ENCODE results near the gene RYR3. TPM values are rescaled to one million over a fixed set of nuclear protein-coding genes. Genes with fewer than 3 reads are reported as not detected.

The RYR3 gene
- total RNA-seq, 1 donor from 2014 or later: 0.08 TPM

DNA sequence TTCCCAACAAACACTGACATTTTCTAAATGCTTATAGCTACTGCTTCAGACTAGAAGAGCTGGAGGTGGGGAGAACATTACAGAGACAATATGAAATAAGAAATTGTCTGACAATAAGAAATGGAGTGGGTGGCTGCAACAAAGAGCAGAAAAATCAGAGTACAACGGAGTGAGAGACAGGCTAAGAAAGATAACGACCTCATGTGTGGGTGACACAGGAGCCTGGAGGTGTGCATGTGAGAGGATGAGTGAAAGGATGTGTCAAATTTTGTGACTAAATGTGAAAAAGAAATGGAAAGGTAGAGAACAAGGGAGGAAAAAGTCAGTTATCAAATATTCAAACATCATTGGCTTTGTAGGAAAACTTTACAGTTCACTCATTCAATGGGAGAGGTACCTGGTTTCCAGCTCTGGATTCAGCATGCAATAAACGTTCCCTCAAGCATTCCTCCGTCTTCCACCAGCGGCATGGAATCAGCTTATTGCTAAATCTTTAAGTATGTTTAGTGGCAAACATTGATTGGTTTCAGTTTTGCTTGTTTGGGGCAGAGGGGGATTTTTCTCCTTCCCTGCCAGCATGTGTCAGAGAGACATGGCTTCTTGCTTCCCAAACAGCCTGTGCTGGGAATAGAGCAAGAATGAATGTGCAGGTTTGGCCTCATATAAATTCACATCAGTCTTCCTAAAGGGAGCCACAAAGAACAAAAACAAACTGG lies 553.8 kb downstream of the RYR3 start:
- TF ChIP-seq, protein P1, sequence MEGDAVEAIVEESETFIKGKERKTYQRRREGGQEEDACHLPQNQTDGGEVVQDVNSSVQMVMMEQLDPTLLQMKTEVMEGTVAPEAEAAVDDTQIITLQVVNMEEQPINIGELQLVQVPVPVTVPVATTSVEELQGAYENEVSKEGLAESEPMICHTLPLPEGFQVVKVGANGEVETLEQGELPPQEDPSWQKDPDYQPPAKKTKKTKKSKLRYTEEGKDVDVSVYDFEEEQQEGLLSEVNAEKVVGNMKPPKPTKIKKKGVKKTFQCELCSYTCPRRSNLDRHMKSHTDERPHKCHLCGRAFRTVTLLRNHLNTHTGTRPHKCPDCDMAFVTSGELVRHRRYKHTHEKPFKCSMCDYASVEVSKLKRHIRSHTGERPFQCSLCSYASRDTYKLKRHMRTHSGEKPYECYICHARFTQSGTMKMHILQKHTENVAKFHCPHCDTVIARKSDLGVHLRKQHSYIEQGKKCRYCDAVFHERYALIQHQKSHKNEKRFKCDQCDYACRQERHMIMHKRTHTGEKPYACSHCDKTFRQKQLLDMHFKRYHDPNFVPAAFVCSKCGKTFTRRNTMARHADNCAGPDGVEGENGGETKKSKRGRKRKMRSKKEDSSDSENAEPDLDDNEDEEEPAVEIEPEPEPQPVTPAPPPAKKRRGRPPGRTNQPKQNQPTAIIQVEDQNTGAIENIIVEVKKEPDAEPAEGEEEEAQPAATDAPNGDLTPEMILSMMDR (IDR thresholded peaks at IDR 0.05; ENCODE audit: borderline replicate concordance): no peak
- intact Hi-C loops (cut with micrococcal nuclease): no loop called here
- Histone ChIP-seq H3K9me3 (replicated peaks) (no peaks in the 10 kb centered on the region), H3K36me3 (peaks cover 40% of the 10 kb centered on the region), H3K27ac (replicated peaks) (no peak overlapping the region), H3K4me1 (no peaks in the 10 kb centered on the region), H3K27me3 (ENCODE audit: low read depth) (no peaks in the 10 kb centered on the region), H3K4me3 (no peak overlapping the region)
- no peak for DNase-seq

DNA sequence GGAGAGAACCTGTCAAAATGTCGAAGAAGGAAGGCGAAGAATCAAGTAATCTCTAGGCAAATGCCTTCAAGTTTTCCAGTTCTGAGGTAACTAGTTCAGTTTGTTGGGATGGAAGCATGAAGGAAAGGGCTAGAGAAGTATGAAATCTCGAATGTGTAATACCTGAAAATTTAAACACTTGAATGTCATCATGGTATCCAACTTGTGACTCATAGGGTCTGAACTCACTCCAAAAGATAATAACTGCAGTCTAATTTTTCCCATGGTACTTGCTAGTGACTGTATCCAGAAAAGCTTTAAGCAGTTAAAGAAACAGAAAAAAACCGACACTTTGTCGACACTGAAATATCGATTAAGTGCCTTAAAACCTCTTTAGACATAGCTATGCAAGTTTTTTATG lies 554.6 kb downstream of the RYR3 start:
- H3K9me3 ChIP-seq (replicated peaks): no peaks in the 10 kb centered on the region
- TF ChIP-seq, protein P1 (IDR thresholded peaks at IDR 0.05; ENCODE audit: borderline replicate concordance): no peak
- H3K4me1 ChIP-seq: no peaks in the 10 kb centered on the region
- no peaks in the 10 kb centered on the region for H3K27me3 ChIP-seq (ENCODE audit: low read depth)
- intact Hi-C loops (cut with micrococcal nuclease): no loop called here
- H3K4me3 ChIP-seq: no peak overlapping the region
- peaks cover 35% of the 10 kb centered on the region for H3K36me3 ChIP-seq
- no peak for DNase-seq
- no peak overlapping the region for H3K27ac ChIP-seq (replicated peaks)

DNA sequence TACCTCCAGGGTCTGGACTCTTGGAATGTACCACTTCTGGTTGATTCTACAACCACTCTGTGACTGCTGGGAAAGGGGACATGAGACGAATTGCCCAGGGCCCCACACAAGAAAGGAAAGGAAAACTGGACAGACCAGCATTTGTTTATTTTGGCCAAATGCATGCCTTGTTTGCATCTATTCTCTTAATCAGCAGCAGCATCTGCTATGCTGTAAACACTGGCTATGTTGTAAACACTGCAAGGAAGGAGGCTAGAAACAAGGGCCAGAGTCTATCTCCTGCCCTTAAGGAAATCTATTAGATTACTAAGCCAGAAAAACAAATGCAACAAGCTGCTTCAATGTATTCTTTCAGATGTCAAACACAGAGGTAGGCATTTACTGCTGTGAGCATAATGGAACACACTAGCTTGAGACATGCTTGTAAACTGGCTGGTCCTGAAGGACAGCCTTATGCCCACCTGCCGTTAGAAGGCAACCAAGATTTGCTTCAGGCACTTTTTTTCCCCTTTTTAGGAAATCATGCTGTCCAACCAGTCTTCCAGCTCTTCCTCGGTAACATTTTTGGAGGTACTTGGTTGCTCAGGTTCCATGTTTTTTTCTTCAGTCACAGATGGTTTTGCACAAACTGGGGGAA lies 555.5 kb downstream of the RYR3 start:
- H3K27ac ChIP-seq (replicated peaks): no peak overlapping the region
- H3K4me1 ChIP-seq: no peaks in the 10 kb centered on the region
- H3K4me3 ChIP-seq: no peak overlapping the region
- no peaks in the 10 kb centered on the region for H3K9me3 ChIP-seq (replicated peaks)
- DNase-seq: no peak
- TF ChIP-seq, protein P1 (IDR thresholded peaks at IDR 0.05; ENCODE audit: borderline replicate concordance): no peak
- intact Hi-C loops (cut with micrococcal nuclease): no loop called here
- no peaks in the 10 kb centered on the region for H3K27me3 ChIP-seq (ENCODE audit: low read depth)
- H3K36me3 ChIP-seq: peaks cover 35% of the 10 kb centered on the region

DNA sequence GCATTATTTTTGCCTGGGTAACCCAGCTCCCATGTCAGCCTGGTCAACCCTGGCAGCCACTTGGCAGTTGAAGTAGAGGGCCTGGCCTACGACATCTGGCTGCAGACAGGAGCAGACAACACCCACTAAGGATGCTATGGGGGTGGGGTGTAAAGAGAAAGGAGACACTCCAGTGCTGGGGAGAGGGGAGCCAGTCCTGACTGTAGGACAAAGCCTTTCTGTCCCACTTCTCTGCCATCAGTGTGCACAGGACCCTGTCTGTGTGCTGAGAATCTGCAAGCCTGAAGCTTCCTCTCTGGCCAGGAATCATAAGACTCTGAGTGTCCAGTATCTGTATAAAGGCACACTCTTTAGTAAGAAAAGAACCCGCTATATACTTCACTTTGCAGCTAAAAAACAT lies 561.2 kb downstream of the RYR3 start:
- no peak overlapping the region for H3K4me3 ChIP-seq
- peaks cover 4% of the 10 kb centered on the region for H3K36me3 ChIP-seq
- intact Hi-C loops (cut with micrococcal nuclease): no loop called here
- H3K9me3 ChIP-seq (replicated peaks): no peaks in the 10 kb centered on the region
- no peaks in the 10 kb centered on the region for H3K27me3 ChIP-seq (ENCODE audit: low read depth)
- TF ChIP-seq, protein P1 (IDR thresholded peaks at IDR 0.05; ENCODE audit: borderline replicate concordance): no peak
- H3K4me1 ChIP-seq: no peaks in the 10 kb centered on the region
- H3K27ac ChIP-seq (replicated peaks): no peak overlapping the region
- no peak for DNase-seq

DNA sequence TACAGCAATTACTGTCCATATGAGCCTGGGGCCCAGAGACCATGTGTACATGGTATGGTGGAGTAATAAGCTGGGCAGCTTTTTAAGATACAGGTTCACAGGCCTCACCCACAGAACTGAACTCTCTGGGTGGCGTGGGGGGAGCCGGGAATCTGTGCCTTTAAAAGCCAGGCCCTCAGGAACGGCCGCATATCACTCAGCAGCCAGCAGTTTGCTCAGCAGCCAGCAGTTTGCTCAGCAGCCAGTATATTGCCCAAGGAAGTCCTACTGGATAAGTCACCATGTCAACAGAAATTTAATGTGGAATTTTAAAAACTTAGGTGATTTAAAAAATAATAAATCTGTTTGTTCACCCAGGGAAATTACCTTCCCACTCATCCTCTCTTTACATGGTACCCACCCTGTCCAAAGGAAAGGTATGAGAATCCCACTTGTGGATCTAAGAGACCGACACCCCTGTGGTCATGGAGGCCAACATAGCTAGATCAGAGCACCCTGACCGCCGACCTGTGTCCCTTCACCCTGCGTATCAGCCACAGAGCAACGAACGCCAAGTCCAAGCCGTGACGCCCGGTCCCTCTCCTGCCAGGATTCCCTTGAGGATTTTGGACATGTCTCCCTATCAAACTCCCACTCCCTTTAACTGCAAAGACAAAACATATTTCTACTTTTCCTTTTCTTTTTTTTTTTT lies 561.8 kb downstream of the RYR3 start:
- Histone ChIP-seq H3K4me1 (no peaks in the 10 kb centered on the region), H3K36me3 (peaks cover 3% of the 10 kb centered on the region), H3K9me3 (replicated peaks) (no peaks in the 10 kb centered on the region), H3K27me3 (ENCODE audit: low read depth) (no peaks in the 10 kb centered on the region), H3K4me3 (no peak overlapping the region), H3K27ac (replicated peaks) (no peak overlapping the region)
- no peak for DNase-seq
- TF ChIP-seq, protein P1 (IDR thresholded peaks at IDR 0.05; ENCODE audit: borderline replicate concordance): no peak
- intact Hi-C loops (cut with micrococcal nuclease): no loop called here

All from left ventricle myocardium inferior (tissue), 1 donor.